Effector memory CD4-positive, alpha-beta T cell (primary cell): Measurements from ENCODE around the gene CAPN12.

Experiments
- DNase-seq, 3 donors: peaks; one replicate each; pipeline ENCODE4 v3.0.0-alpha.2; 2020
- H3K27ac ChIP-seq: 2 replicates; pipeline ENCODE4 v1.7.0; 2013; ENCODE audit warnings: mild to moderate bottlenecking, low read length, moderate library complexity; ENCODE audit not compliant: insufficient read depth, poor library complexity, severe bottlenecking
- H3K27me3 ChIP-seq: replicated peaks from 2 replicates; pipeline ENCODE4 v1.7.0; 2013; ENCODE audit warnings: mild to moderate bottlenecking, low read length; ENCODE audit not compliant: insufficient read depth, control insufficient read depth, poor library complexity, severe bottlenecking
- H3K36me3 ChIP-seq: 2 replicates; pipeline ENCODE4 v1.7.0; 2013; ENCODE audit warnings: mild to moderate bottlenecking, low read length, moderate library complexity; ENCODE audit not compliant: control insufficient read depth, insufficient read depth
- H3K4me1 ChIP-seq: 2 replicates; pipeline ENCODE4 v1.7.0; 2013; ENCODE audit warnings: low read length, mild to moderate bottlenecking; ENCODE audit not compliant: control insufficient read depth, insufficient read depth, poor library complexity, severe bottlenecking
- H3K4me3 ChIP-seq: 2 replicates; pipeline ENCODE4 v1.7.0; 2013; ENCODE audit warnings: low read length, low read depth, mild to moderate bottlenecking; ENCODE audit not compliant: insufficient read depth, poor library complexity, severe bottlenecking
- H3K9me3 ChIP-seq: 2 replicates; pipeline ENCODE4 v1.7.0; 2013; ENCODE audit warnings: mild to moderate bottlenecking, low read length, moderate library complexity; ENCODE audit not compliant: control insufficient read depth

The CAPN12 gene

GRCh38 chr19:38703509-38703908 is 40.8 kb downstream of the CAPN12 start:
- Histone ChIP-seq H3K27me3 (no peaks in the 10 kb centered on the region), H3K4me3 (no peak overlapping the region), H3K4me1 (no peaks in the 10 kb centered on the region), H3K27ac (no peak overlapping the region), H3K9me3 (no peaks in the 10 kb centered on the region), H3K36me3 (peaks cover 76% of the 10 kb centered on the region)
- no peak for DNase-seq

GRCh38 chr19:38702278-38702677 is 42.0 kb downstream of the CAPN12 start:
- Histone ChIP-seq H3K4me3 (no peak overlapping the region), H3K36me3 (peaks cover 64% of the 10 kb centered on the region), H3K27me3 (no peaks in the 10 kb centered on the region), H3K9me3 (no peaks in the 10 kb centered on the region), H3K4me1 (peaks cover 8% of the 10 kb centered on the region), H3K27ac (no peak overlapping the region)
- DNase-seq: no peak

DNA sequence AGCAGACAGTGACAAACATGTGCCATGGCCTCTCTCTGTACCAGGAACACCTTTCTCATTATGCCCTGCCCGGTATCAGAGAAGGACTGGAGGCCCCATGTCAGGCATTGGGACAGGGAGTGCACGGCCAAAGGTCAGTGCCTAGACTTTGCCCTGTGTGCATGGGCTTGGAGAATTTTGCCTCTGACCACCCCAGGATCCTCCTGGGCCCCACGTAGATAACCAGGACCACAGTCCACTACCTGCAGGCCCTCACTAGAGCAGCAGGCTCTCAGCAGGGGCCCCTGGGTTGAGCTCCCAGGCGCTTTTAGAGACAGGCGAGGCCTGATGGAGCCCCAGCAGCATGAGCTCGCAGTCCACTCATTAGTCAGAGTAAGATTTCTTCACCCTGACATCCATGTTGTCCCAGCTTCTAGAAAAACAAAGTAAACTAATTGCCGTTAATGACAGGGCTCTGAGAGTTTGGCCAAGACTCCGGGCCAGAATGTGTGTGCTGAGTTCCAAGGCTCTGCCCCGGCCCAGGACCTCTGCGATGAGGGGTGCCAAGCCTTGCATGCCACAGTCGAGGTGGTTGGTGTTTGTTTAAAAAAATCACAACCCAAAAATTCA is 42.7 kb downstream of the CAPN12 start:
- no peaks in the 10 kb centered on the region for H3K9me3 ChIP-seq
- H3K36me3 ChIP-seq: peaks cover 57% of the 10 kb centered on the region
- H3K27ac ChIP-seq: no peak overlapping the region

DNA sequence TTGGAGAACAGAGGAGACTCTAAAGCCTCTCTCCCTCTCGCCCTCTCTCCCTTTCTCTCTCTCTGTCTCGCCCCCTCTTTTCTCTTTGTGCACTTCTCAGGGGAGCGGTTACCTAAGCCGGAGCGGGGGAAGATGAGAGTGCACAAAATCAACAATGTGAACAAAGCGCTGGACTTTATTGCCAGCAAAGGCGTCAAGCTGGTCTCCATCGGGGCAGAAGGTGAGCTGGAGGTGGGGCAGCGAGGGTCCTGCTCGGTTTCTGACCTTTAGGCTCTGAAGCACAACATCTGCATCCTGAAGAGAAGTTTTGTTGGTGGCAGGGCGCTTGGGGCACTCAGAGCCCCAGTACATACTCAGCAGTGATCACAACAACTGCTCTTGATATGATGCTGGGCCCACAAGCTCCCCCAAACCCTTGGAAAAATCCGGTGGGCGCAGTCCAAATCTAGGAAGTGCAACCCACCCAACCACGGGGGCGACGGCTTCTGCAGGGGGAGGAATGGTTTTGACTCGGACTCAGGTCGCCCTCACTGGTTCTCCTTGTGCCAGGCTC is 43.3 kb downstream of the CAPN12 start:
- Histone ChIP-seq H3K27me3 (no peaks in the 10 kb centered on the region), H3K36me3 (peaks cover 51% of the 10 kb centered on the region), H3K27ac (no peak overlapping the region), H3K4me3 (no peak overlapping the region), H3K9me3 (no peaks in the 10 kb centered on the region), H3K4me1 (peaks cover 8% of the 10 kb centered on the region)
- no peak for DNase-seq

More for the DNA sequence above, 42.7 kb downstream of the CAPN12 start:
- Histone ChIP-seq H3K4me1 (peaks cover 8% of the 10 kb centered on the region), H3K27me3 (no peaks in the 10 kb centered on the region), H3K4me3 (no peak overlapping the region)
- DNase-seq: no peak

DNA sequence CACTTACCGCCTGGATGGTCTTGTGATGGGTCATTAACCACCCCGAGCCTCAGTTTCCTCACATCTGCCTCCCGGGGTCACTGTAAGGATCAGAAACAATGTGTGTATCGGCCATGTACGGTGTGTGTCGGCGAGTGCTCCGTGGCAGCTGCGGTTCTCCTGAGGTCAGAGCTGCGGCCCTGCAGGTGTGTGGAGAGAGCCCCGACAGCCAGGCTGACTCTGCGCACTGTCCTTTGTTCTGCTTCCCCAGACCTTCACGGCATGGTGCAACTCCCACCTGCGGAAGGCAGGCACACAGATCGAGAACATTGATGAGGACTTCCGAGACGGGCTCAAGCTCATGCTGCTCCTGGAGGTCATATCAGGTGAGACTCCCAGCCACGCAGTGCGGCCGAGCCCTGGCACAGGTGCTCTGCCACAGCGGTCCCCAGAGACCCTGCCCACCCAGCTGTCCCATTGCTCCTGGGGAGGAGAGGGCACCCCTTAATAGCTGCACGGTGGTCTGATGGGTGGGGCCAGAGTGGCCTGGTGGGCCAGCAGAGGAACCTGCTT is 43.8 kb downstream of the CAPN12 start:
- no peak overlapping the region for H3K27ac ChIP-seq
- peaks cover 9% of the 10 kb centered on the region for H3K4me1 ChIP-seq
- H3K27me3 ChIP-seq: no peaks in the 10 kb centered on the region
- peaks cover 48% of the 10 kb centered on the region for H3K36me3 ChIP-seq
- no peak overlapping the region for H3K4me3 ChIP-seq
- no peaks in the 10 kb centered on the region for H3K9me3 ChIP-seq
- no peak for DNase-seq

- Histone ChIP-seq H3K4me1 (peaks cover 16% of the 10 kb centered on the region), H3K4me3 (no peak overlapping the region), H3K36me3 (peaks cover 42% of the 10 kb centered on the region), H3K27me3 (no peaks in the 10 kb centered on the region), H3K27ac (no peak overlapping the region), H3K9me3 (no peaks in the 10 kb centered on the region)
- no peak for DNase-seq
Observed at GRCh38 chr19:38699647-38700349, 44.5 kb downstream of the CAPN12 start.

DNA sequence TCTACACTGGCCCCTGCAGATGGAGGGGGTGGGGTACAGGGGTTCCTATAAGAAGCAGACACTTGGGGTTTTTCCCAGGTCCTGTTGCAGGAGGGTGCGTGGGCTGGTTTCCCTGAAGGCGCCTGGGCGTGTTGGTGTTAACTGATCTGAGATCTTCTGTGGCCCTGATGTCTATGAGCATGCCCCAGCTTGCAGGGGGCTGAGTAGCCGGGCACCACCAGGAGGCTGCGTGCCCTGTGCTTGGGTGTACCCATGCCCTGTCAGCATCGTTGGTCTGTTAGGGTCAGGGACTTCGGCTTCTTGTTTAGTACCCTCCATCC is 45.3 kb downstream of the CAPN12 start:
- Histone ChIP-seq H3K27ac (no peak overlapping the region), H3K36me3 (peaks cover 34% of the 10 kb centered on the region), H3K27me3 (no peaks in the 10 kb centered on the region), H3K4me3 (no peak overlapping the region), H3K9me3 (no peaks in the 10 kb centered on the region), H3K4me1 (peaks cover 22% of the 10 kb centered on the region)
- no peak for DNase-seq

GRCh38 chr19:38698225-38699026 is 45.8 kb downstream of the CAPN12 start:
- H3K9me3 ChIP-seq: no peaks in the 10 kb centered on the region
- no peak for DNase-seq
- H3K4me1 ChIP-seq: peaks cover 28% of the 10 kb centered on the region
- no peak overlapping the region for H3K27ac ChIP-seq
- peaks cover 28% of the 10 kb centered on the region for H3K36me3 ChIP-seq
- no peak overlapping the region for H3K4me3 ChIP-seq
- no peaks in the 10 kb centered on the region for H3K27me3 ChIP-seq

- Histone ChIP-seq H3K9me3 (no peaks in the 10 kb centered on the region), H3K27me3 (no peaks in the 10 kb centered on the region), H3K27ac (no peak overlapping the region), H3K4me1 (peaks cover 35% of the 10 kb centered on the region), H3K36me3 (peaks cover 24% of the 10 kb centered on the region), H3K4me3 (no peak overlapping the region)
- DNase-seq: no peak
Observed at GRCh38 chr19:38697641-38698071, 46.6 kb downstream of the CAPN12 start.
